H9 (cell line): ENCODE data around the gene FAM229B. TPM values are rescaled to one million over a fixed set of nuclear protein-coding genes. Genes with fewer than 3 reads are reported as not detected.

ENCODE experiments used
- DNase-seq: peaks from one replicate; pipeline ENCODE4 v3.0.0-alpha.2; 2017
- H2AFZ ChIP-seq: one replicate; pipeline ENCODE4 v1.6.1; 2013; ENCODE audit warnings: mild to moderate bottlenecking, low read length, control low read depth, moderate library complexity
- H2AK5ac ChIP-seq: 2 replicates; pipeline ENCODE4 v1.6.1; 2013; ENCODE audit warnings: low read length, control low read depth, mixed read lengths; ENCODE audit not compliant: insufficient read length
- H2BK120ac ChIP-seq: one replicate; pipeline ENCODE4 v1.6.1; 2013; ENCODE audit warnings: low read depth, mild to moderate bottlenecking, low read length, control low read depth, inconsistent platforms; ENCODE audit not compliant: poor library complexity, severe bottlenecking
- H2BK12ac ChIP-seq: 2 replicates; pipeline ENCODE4 v1.6.1; 2013; ENCODE audit warnings: low read length, control low read depth, mixed read lengths, low read depth; ENCODE audit not compliant: insufficient read length
- H2BK15ac ChIP-seq: 2 replicates; pipeline ENCODE4 v1.6.1; 2013; ENCODE audit warnings: low read depth, low read length, control low read depth
- H2BK20ac ChIP-seq: one replicate; pipeline ENCODE4 v1.6.1; 2013; ENCODE audit warnings: low read depth, mild to moderate bottlenecking, low read length, control low read depth, inconsistent platforms; ENCODE audit not compliant: poor library complexity, severe bottlenecking
- H2BK5ac ChIP-seq: 2 replicates; pipeline ENCODE4 v1.6.1; 2013; ENCODE audit warnings: low read length, control low read depth, mixed read lengths; ENCODE audit not compliant: insufficient read length
- H3K14ac ChIP-seq: 2 replicates; pipeline ENCODE4 v1.6.1; 2013; ENCODE audit warnings: low read length, control low read depth; ENCODE audit not compliant: insufficient read depth
- H3K18ac ChIP-seq: 2 replicates; pipeline ENCODE4 v1.6.1; 2013; ENCODE audit warnings: low read depth, mild to moderate bottlenecking, mixed read lengths, low read length, control low read depth; ENCODE audit not compliant: insufficient read length
- H3K23ac ChIP-seq: 2 replicates; pipeline ENCODE4 v1.6.1; 2013; ENCODE audit warnings: low read length, control low read depth, mixed read lengths, low read depth; ENCODE audit not compliant: insufficient read length
- H3K23me2 ChIP-seq: 2 replicates; pipeline ENCODE4 v1.6.1; 2013; ENCODE audit warnings: low read depth, mild to moderate bottlenecking, mixed read lengths, low read length, control low read depth; ENCODE audit not compliant: insufficient read length, poor library complexity, severe bottlenecking
- H3K27ac ChIP-seq: 2 replicates; pipeline ENCODE4 v1.5.1; 2013; ENCODE audit warnings: low read length, control low read depth, mixed read lengths, low read depth; ENCODE audit not compliant: insufficient read length
- H3K27me3 ChIP-seq: 2 replicates; pipeline ENCODE4 v1.6.1; 2013; ENCODE audit warnings: low read length, control low read depth, inconsistent platforms; ENCODE audit not compliant: insufficient read depth
- H3K4ac ChIP-seq: 2 replicates; pipeline ENCODE4 v1.6.1; 2013; ENCODE audit warnings: low read depth, mild to moderate bottlenecking, control low read depth, inconsistent platforms, low read length, moderate library complexity
- H3K4me1 ChIP-seq: 2 replicates; pipeline ENCODE4 v1.6.1; 2013; ENCODE audit warnings: low read length, control low read depth, inconsistent platforms; ENCODE audit not compliant: insufficient read depth
- H3K4me2 ChIP-seq: 2 replicates; pipeline ENCODE4 v1.6.1; 2013; ENCODE audit warnings: low read length, control low read depth, mixed read lengths; ENCODE audit not compliant: insufficient read length, insufficient read depth
- H3K56ac ChIP-seq: 2 replicates; pipeline ENCODE4 v1.6.1; 2013; ENCODE audit warnings: low read depth, mild to moderate bottlenecking, mixed read lengths, low read length, control low read depth; ENCODE audit not compliant: insufficient read length
- H3K79me1 ChIP-seq: 2 replicates; pipeline ENCODE4 v1.6.1; 2013; ENCODE audit warnings: low read depth, mild to moderate bottlenecking, moderate library complexity, low read length, control low read depth, inconsistent platforms; ENCODE audit not compliant: insufficient read depth, poor library complexity, severe bottlenecking
- H3K79me2 ChIP-seq: 2 replicates; pipeline ENCODE4 v1.6.1; 2013; ENCODE audit warnings: low read length, control low read depth, inconsistent platforms; ENCODE audit not compliant: insufficient read depth
- H3K9ac ChIP-seq: 2 replicates; pipeline ENCODE4 v1.6.1; 2013; ENCODE audit warnings: low read length, control low read depth, mixed read lengths; ENCODE audit not compliant: insufficient read length; ENCODE audit errors: extremely low read depth
- H3K9me3 ChIP-seq: one replicate; pipeline ENCODE4 v1.6.1; 2013; ENCODE audit warnings: low read depth, low read length, inconsistent platforms; ENCODE audit not compliant: control insufficient read depth
- H3T11ph ChIP-seq: one replicate; pipeline ENCODE4 v1.6.1; 2013; ENCODE audit warnings: mild to moderate bottlenecking, low read length, control low read depth, inconsistent platforms
- H4K20me1 ChIP-seq: one replicate; pipeline ENCODE4 v1.6.1; 2013; ENCODE audit not compliant: control insufficient read depth, insufficient read length, insufficient read depth
- H4K5ac ChIP-seq: 2 replicates; pipeline ENCODE4 v1.6.1; 2013; ENCODE audit warnings: low read depth, mild to moderate bottlenecking, mixed read lengths, low read length, control low read depth; ENCODE audit not compliant: insufficient read length
- H4K8ac ChIP-seq: replicated peaks from 2 replicates; pipeline ENCODE4 v1.6.1; 2013; ENCODE audit warnings: low read length, control low read depth, mixed read lengths, low read depth; ENCODE audit not compliant: insufficient read length
- H4K91ac ChIP-seq: 2 replicates; pipeline ENCODE4 v1.6.1; 2013; ENCODE audit warnings: low read depth, mild to moderate bottlenecking, moderate library complexity, mixed read lengths, low read length, control low read depth; ENCODE audit not compliant: insufficient read length
- H3K27ac Mint-ChIP-seq, 3 experiments: 2 replicates in 2 of 3; 3 replicates in 1 of 3; pipeline ENCODE4 v1.8.0; 2020 to 2021; ENCODE audit warnings: mixed read lengths in 3 of 3, mild to moderate bottlenecking in 1 of 3, moderate library complexity in 1 of 3
- H3K27me3 Mint-ChIP-seq: 2 replicates; pipeline ENCODE4 v1.8.0; 2021; ENCODE audit warnings: low read depth, mild to moderate bottlenecking, moderate library complexity, mixed read lengths
- H3K36me3 Mint-ChIP-seq, 3 experiments: 2 replicates in 2 of 3; 3 replicates in 1 of 3; pipeline ENCODE4 v1.8.0; 2020 to 2021; ENCODE audit warnings: low read depth in 3 of 3, mixed read lengths in 3 of 3; ENCODE audit not compliant: insufficient read depth in 1 of 3
- H3K4me1 Mint-ChIP-seq, 2 experiments: 2 replicates each; pipeline ENCODE4 v1.8.0; 2020; ENCODE audit warnings: mixed read lengths in 2 of 2
- H3K4me3 Mint-ChIP-seq, 2 experiments: 2 replicates in 1 of 2; 3 replicates in 1 of 2; pipeline ENCODE4 v1.8.0; 2020 to 2021; ENCODE audit warnings: mild to moderate bottlenecking in 2 of 2, mixed read lengths in 2 of 2, moderate library complexity in 1 of 2
- H3K9me3 Mint-ChIP-seq, 2 experiments: 2 replicates in 1 of 2; 3 replicates in 1 of 2; pipeline ENCODE4 v1.8.0; 2020; ENCODE audit warnings: mild to moderate bottlenecking in 2 of 2, mixed read lengths in 2 of 2, moderate library complexity in 1 of 2
- WGBS: extraction: QIAGEN DNeasy Blood & Tissue Kit; methylation state at CpG from one replicate; pipeline ENCODE4 v1.1.7; 2013; ENCODE audit warnings: missing lambda C conversion rate, low lambda C conversion rate, mixed read lengths; ENCODE audit not compliant: insufficient read length; ENCODE audit errors: extremely low coverage; 5-methylcytosine and 5-hydroxymethylcytosine counted together
- total RNA-seq: library from RNA; stranded (reverse); gene quantifications from 2 replicates; pipeline ENCODE4 v1.2.1, GENCODE V29; 2021
- TF ChIP-seq, protein P1 (sequence below): fragments of 200-600 bp; sonication (generic); conservative IDR thresholded peaks from 3 replicates; pipeline ENCODE4 v1.8.0; 2021; ENCODE audit warnings: antibody characterized with exemption, mild to moderate bottlenecking

Gene FAM229B
- total RNA-seq, 1 experiment from 2014 or later: 8.2 TPM

DNA sequence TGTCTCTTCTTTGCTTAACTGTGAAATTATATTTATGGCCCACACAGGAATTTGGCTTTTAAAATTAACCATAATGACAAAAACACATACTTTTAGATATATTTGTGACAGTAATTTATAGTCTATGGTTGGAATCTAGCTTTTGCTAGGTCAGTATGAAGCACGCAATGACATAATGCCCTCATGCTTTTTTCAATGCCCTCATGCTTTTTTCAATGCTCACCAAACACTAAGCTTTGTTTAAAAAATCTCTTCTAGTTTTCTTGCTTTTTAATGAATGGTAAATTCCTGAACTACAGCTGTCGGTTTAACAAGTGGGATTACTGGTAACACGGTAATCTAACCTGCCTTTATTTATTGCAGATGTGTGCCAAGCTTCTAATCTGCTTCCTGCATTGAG is 20.8 kb upstream of the FAM229B start:
- Histone ChIP-seq H3K27me3 (no peaks in the 10 kb centered on the region), H4K91ac (no peak overlapping the region), H3K79me1 (no peaks in the 10 kb centered on the region), H2AK5ac (no peak overlapping the region), H3K23ac (no peak overlapping the region), H3K4me2 (no peak overlapping the region), H3K23me2 (no peaks in the 10 kb centered on the region), H3K79me2 (no peaks in the 10 kb centered on the region), H3K18ac (no peak overlapping the region), H3K27ac (no peak overlapping the region), H4K5ac (no peak overlapping the region), H3K56ac (no peak overlapping the region), H3K9me3 (no peaks in the 10 kb centered on the region), H2BK12ac (no peak overlapping the region), H3K4me1 (no peaks in the 10 kb centered on the region), H4K8ac (no peak overlapping the region), H2BK5ac (no peak overlapping the region), H2AFZ (no peak overlapping the region), H3K14ac (no peak overlapping the region), H3K4ac (no peak overlapping the region), H3T11ph (no peak overlapping the region), H2BK15ac (no peak overlapping the region), H2BK120ac (no peak overlapping the region), H4K20me1 (no peaks in the 10 kb centered on the region), H3K9ac (no peak overlapping the region), H2BK20ac (no peak overlapping the region)
- H3K4me1 Mint-ChIP-seq: no peaks in the 10 kb centered on the region
- no peak overlapping the region for H3K27ac Mint-ChIP-seq
- no peaks in the 10 kb centered on the region for H3K9me3 Mint-ChIP-seq
- H3K36me3 Mint-ChIP-seq: 0 out of 7 replicates have a peak, but pooled peaks cover 0 to 1% (median 0%) of the 10 kb centered on the region in 3 experiments
- H3K27me3 Mint-ChIP-seq: no peaks in the 10 kb centered on the region
- TF ChIP-seq, protein P1, sequence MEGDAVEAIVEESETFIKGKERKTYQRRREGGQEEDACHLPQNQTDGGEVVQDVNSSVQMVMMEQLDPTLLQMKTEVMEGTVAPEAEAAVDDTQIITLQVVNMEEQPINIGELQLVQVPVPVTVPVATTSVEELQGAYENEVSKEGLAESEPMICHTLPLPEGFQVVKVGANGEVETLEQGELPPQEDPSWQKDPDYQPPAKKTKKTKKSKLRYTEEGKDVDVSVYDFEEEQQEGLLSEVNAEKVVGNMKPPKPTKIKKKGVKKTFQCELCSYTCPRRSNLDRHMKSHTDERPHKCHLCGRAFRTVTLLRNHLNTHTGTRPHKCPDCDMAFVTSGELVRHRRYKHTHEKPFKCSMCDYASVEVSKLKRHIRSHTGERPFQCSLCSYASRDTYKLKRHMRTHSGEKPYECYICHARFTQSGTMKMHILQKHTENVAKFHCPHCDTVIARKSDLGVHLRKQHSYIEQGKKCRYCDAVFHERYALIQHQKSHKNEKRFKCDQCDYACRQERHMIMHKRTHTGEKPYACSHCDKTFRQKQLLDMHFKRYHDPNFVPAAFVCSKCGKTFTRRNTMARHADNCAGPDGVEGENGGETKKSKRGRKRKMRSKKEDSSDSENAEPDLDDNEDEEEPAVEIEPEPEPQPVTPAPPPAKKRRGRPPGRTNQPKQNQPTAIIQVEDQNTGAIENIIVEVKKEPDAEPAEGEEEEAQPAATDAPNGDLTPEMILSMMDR: no peak
- DNase-seq: no peak
- no CpG with 5 or more reads among the region's 3 CpGs for WGBS
- H3K4me3 Mint-ChIP-seq: no peak overlapping the region
